ENCODE measurements around the gene TBX2. TPM values are rescaled to one million over a fixed set of nuclear protein-coding genes. Genes with fewer than 3 reads are reported as not detected.

The TBX2 gene
- total and polyA plus RNA-seq, 2 of the 13 experiments (the other 11 are each of a cell fraction or from before 2014, with no cell fraction given), result 2.8 to 15.3 TPM

DNA sequence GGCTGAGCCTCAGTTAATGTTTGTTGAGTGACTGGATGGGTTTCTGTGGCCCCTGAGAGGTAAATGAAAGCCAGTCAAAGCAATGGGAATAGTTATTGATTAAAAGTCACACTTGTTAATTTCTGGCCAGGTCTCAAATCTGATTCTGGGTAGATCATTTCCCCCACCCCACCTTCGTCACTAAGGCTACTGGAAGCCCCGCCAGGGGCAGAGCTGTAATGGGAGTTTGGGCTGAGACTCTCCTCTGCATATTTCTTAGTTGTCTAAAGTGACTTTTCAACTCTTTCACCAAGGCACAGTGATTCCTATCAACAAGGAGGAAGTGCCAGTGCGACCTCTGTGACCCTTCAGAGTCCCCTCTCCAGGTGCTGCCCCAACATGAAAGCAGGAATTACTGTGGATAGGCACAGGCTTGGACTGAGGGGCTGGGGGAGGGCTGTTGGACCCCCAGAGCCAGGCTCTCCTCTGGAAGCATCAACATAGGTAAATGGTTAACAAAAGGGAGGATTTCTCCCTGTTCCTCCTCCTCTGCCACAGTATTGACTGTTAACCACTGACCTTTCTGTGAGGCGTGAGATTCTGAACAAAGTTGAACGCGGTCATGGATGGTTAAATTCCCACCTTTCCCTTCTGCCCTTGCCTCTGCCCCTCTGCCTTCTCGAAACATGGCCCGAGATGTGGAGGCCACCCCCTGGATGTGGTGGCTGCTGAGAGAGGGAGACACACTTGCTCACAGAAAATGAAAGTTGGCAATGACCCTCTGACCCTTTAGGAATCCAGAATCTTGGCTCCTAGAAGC is 20.8 kb upstream of the TBX2 start (continued):
- no peak for TF ChIP-seq FOXP1 (IDR thresholded peaks at IDR 0.05)
- TF ChIP-seq FOXP1 (CRISPR knock-in tag; IDR thresholded peaks at IDR 0.05), result no peak
- no peak for TF ChIP-seq MAZ (IDR thresholded peaks at IDR 0.05; ENCODE audit: borderline replicate concordance, low read depth, low read length)
- no peak for TF ChIP-seq MAZ (CRISPR knock-in tag; IDR thresholded peaks at IDR 0.05; ENCODE audit: low read depth)
- TF ChIP-seq ZNF609 (CRISPR knock-in tag; IDR thresholded peaks at IDR 0.05; ENCODE audit: borderline replicate concordance), result peak; percentile 61; the same call in 1 of the 2 replicates
- no peak for TF ChIP-seq ZNF552 (CRISPR knock-in tag; IDR thresholded peaks at IDR 0.05; ENCODE audit: borderline replicate concordance)
- TF ChIP-seq MED8 (CRISPR knock-in tag; IDR thresholded peaks at IDR 0.05; ENCODE audit: insufficient replicate concordance), result peak; percentile 63
- TF ChIP-seq, protein P1, sequence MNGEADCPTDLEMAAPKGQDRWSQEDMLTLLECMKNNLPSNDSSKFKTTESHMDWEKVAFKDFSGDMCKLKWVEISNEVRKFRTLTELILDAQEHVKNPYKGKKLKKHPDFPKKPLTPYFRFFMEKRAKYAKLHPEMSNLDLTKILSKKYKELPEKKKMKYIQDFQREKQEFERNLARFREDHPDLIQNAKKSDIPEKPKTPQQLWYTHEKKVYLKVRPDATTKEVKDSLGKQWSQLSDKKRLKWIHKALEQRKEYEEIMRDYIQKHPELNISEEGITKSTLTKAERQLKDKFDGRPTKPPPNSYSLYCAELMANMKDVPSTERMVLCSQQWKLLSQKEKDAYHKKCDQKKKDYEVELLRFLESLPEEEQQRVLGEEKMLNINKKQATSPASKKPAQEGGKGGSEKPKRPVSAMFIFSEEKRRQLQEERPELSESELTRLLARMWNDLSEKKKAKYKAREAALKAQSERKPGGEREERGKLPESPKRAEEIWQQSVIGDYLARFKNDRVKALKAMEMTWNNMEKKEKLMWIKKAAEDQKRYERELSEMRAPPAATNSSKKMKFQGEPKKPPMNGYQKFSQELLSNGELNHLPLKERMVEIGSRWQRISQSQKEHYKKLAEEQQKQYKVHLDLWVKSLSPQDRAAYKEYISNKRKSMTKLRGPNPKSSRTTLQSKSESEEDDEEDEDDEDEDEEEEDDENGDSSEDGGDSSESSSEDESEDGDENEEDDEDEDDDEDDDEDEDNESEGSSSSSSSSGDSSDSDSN (CRISPR knock-in tag; IDR thresholded peaks at IDR 0.05), result no peak
- no peak for TF ChIP-seq ZNF264 (CRISPR knock-in tag; IDR thresholded peaks at IDR 0.05)
- TF ChIP-seq FOXA3 (CRISPR knock-in tag; IDR thresholded peaks at IDR 0.05), result peak; percentile 65
- peak; percentile 61; the same call in 1 of the 2 replicates for TF ChIP-seq PPARG (CRISPR knock-in tag; conservative IDR thresholded peaks at IDR 0.05)
- TF ChIP-seq ARNT2 (CRISPR knock-in tag; IDR thresholded peaks at IDR 0.05; ENCODE audit: low read depth), result no peak
- TF ChIP-seq ZNF124 (CRISPR knock-in tag; IDR thresholded peaks at IDR 0.05), result no peak
- peak; percentile 71; the same call in 1 of the 2 replicates for TF ChIP-seq ZNF652 (CRISPR knock-in tag; IDR thresholded peaks at IDR 0.05; ENCODE audit: borderline replicate concordance, low read depth)
- TF ChIP-seq, protein P2, sequence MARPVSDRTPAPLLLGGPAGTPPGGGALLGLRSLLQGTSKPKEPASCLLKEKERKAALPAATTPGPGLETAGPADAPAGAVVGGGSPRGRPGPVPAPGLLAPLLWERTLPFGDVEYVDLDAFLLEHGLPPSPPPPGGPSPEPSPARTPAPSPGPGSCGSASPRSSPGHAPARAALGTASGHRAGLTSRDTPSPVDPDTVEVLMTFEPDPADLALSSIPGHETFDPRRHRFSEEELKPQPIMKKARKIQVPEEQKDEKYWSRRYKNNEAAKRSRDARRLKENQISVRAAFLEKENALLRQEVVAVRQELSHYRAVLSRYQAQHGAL (CRISPR knock-in tag; IDR thresholded peaks at IDR 0.05; ENCODE audit: not compliant biosample characterization), result no peak
- peak; percentile 18 to 35; a peak in 1 of 4 replicates for TF ChIP-seq NR2F1 (CRISPR knock-in tag; IDR thresholded peaks at IDR 0.05)
- TF ChIP-seq ARID2 (CRISPR knock-in tag; IDR thresholded peaks at IDR 0.05; ENCODE audit: borderline replicate concordance), result no peak
- peak; percentile 75 for TF ChIP-seq PATZ1 (CRISPR knock-in tag; IDR thresholded peaks at IDR 0.05)
- TF ChIP-seq SMARCE1 (IDR thresholded peaks at IDR 0.05; ENCODE audit: borderline replicate concordance), result no peak
